ENCODE results near the gene GPR37.

DNA sequence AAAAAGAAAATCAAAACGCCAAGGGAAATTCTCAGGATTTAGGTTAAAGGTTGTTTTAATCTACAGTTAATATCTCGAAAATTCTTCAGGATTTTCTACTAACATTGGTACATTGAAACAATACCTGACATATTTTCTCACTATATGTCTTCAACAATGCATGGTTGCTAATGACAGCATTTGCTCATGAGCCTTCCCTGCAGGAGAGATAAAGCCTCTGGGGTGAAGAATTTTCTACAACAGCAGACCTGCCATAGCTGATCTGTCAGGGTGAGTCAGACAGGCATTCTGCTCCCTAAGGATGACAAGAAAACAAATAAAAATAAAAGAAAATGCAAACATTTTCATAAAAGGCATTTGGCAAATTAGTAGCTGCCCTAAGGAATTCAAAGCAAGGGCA is 11.7 kb upstream of the GPR37 start:
- TF ChIP-seq CTCF (IDR thresholded peaks at IDR 0.05) (no peak), POLR2A (IDR thresholded peaks at IDR 0.05) (no peak)

Measured in testis (tissue), 2 donors.